Rectal smooth muscle tissue (tissue), 1 donor: ENCODE results near the gene KRTAP2-1.

Source experiments
- H3K27ac ChIP-seq: one replicate; pipeline ENCODE4 v1.7.0; 2013; ENCODE audit warnings: low read depth, low read length, inconsistent platforms
- H3K27me3 ChIP-seq: one replicate; pipeline ENCODE4 v1.7.0; 2013; ENCODE audit warnings: low read length; ENCODE audit not compliant: control insufficient read depth, insufficient read depth
- H3K36me3 ChIP-seq: one replicate; pipeline ENCODE4 v1.7.0; 2013; ENCODE audit warnings: low read length; ENCODE audit not compliant: control insufficient read depth, insufficient read depth
- H3K4me1 ChIP-seq: one replicate; pipeline ENCODE4 v1.7.0; 2013; ENCODE audit warnings: low read length; ENCODE audit not compliant: control insufficient read depth, insufficient read depth
- H3K4me3 ChIP-seq: one replicate; pipeline ENCODE4 v1.7.0; 2013; ENCODE audit warnings: low read length
- H3K9ac ChIP-seq: one replicate; pipeline ENCODE4 v1.7.0; 2013; ENCODE audit warnings: low read length

The KRTAP2-1 gene

GRCh38 chr17:41019415-41019814, 27.7 kb downstream of the KRTAP2-1 start:
- Histone ChIP-seq H3K27ac (no peak overlapping the region), H3K36me3 (no peaks in the 10 kb centered on the region), H3K4me3 (no peak overlapping the region), H3K4me1 (no peaks in the 10 kb centered on the region), H3K27me3 (no peaks in the 10 kb centered on the region), H3K9ac (no peak overlapping the region)

GRCh38 chr17:41018541-41018940, 28.6 kb downstream of the KRTAP2-1 start:
- no peaks in the 10 kb centered on the region for H3K36me3 ChIP-seq
- H3K27ac ChIP-seq: no peak overlapping the region
- H3K4me1 ChIP-seq: no peaks in the 10 kb centered on the region
- no peak overlapping the region for H3K4me3 ChIP-seq
- no peaks in the 10 kb centered on the region for H3K27me3 ChIP-seq
- no peak overlapping the region for H3K9ac ChIP-seq

DNA sequence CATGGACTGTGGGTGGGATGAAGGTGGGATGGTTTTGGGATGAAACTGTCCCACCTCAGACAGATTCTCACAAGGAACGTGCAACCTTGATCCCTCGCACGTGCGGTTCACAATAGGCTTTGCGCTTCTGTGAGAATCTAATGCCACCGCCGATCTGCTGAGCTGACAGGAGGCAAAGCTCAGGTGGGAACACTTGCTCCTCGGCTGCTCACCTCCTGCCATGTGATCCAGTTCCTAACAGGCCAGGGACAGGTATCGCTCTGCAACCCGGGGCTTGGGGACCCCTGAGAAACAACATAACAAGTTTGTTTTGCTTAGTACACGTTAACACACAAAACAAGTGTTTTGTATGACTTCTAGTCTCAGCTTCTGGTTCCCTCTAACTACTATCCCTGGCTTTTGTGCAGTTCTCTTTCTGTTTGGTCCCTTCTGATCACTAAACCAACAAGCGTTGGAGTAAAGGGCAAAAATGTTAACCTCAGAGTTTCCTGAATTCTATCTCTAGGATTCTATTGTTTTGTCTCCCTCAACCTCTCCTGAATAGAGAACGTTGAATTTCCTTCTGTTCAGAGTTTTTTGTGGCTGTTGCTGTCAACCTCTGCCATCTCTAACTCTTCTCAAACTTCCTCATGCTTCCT, 30.4 kb downstream of the KRTAP2-1 start:
- H3K4me1 ChIP-seq: no peaks in the 10 kb centered on the region
- H3K4me3 ChIP-seq: no peak overlapping the region
- no peak overlapping the region for H3K27ac ChIP-seq
- no peaks in the 10 kb centered on the region for H3K36me3 ChIP-seq
- no peak overlapping the region for H3K9ac ChIP-seq
- H3K27me3 ChIP-seq: no peaks in the 10 kb centered on the region

DNA sequence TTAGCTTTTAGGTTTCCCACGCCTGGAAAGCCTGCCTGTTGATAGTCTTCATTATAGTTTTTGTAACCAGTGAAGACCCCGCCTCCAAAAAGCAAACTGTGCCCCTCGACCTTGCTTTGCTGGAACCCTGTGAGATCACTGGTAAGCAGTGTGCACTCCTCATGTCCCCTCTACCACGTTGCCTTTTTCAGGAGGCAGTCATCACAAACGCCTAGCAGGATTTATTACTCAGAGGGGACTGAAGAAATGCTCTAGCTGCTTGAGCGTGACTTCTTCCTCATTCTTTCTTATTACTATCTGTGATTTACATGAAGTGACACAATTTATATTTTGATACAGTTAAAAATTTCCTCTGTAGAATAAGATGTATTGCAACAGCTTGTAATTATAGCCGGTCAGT, 31.7 kb downstream of the KRTAP2-1 start:
- H3K27me3 ChIP-seq: no peaks in the 10 kb centered on the region
- no peak overlapping the region for H3K27ac ChIP-seq
- H3K4me1 ChIP-seq: no peaks in the 10 kb centered on the region
- H3K36me3 ChIP-seq: no peaks in the 10 kb centered on the region
- H3K9ac ChIP-seq: no peak overlapping the region
- H3K4me3 ChIP-seq: no peak overlapping the region

- no peak overlapping the region for H3K27ac ChIP-seq
- H3K4me1 ChIP-seq: no peaks in the 10 kb centered on the region
- H3K4me3 ChIP-seq: no peak overlapping the region
- no peak overlapping the region for H3K9ac ChIP-seq
- H3K36me3 ChIP-seq: no peaks in the 10 kb centered on the region
- H3K27me3 ChIP-seq: no peaks in the 10 kb centered on the region
Observed at GRCh38 chr17:41013606-41014005, 33.5 kb downstream of the KRTAP2-1 start.

- H3K27me3 ChIP-seq: no peaks in the 10 kb centered on the region
- no peaks in the 10 kb centered on the region for H3K36me3 ChIP-seq
- no peak overlapping the region for H3K4me3 ChIP-seq
- no peak overlapping the region for H3K27ac ChIP-seq
- H3K9ac ChIP-seq: no peak overlapping the region
- H3K4me1 ChIP-seq: no peaks in the 10 kb centered on the region
Observed at GRCh38 chr17:41013181-41013580, 33.9 kb downstream of the KRTAP2-1 start.

GRCh38 chr17:41012326-41013120, 34.6 kb downstream of the KRTAP2-1 start:
- Histone ChIP-seq H3K36me3 (no peaks in the 10 kb centered on the region), H3K4me1 (no peaks in the 10 kb centered on the region), H3K9ac (no peak overlapping the region), H3K27me3 (no peaks in the 10 kb centered on the region), H3K4me3 (no peak overlapping the region), H3K27ac (no peak overlapping the region)

DNA sequence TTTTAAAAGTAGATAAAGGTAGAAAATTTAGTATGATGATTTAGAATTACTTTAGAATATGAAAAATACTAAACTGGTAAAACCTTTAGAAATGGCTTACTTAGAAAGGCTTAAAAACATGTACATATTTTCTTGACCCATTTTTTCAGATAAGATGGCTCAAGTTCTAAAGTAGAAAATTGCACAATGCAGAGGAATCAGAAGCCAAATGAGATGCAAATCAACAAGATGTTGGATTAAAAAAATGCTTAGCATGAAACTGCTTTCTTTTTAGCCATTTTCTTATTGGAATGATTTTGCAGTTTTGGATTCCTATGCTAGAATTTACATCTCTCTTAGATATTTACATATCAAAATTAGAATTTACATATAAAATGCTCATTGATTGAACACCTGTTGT, 36.7 kb downstream of the KRTAP2-1 start:
- Histone ChIP-seq H3K4me3 (no peak overlapping the region), H3K4me1 (no peaks in the 10 kb centered on the region), H3K27ac (no peak overlapping the region), H3K36me3 (no peaks in the 10 kb centered on the region), H3K9ac (no peak overlapping the region), H3K27me3 (no peaks in the 10 kb centered on the region)

- Histone ChIP-seq H3K9ac (no peak overlapping the region), H3K27me3 (no peaks in the 10 kb centered on the region), H3K27ac (no peak overlapping the region), H3K4me1 (no peaks in the 10 kb centered on the region), H3K36me3 (no peaks in the 10 kb centered on the region), H3K4me3 (no peak overlapping the region)
Observed at GRCh38 chr17:41009936-41010335, 37.2 kb downstream of the KRTAP2-1 start.

DNA sequence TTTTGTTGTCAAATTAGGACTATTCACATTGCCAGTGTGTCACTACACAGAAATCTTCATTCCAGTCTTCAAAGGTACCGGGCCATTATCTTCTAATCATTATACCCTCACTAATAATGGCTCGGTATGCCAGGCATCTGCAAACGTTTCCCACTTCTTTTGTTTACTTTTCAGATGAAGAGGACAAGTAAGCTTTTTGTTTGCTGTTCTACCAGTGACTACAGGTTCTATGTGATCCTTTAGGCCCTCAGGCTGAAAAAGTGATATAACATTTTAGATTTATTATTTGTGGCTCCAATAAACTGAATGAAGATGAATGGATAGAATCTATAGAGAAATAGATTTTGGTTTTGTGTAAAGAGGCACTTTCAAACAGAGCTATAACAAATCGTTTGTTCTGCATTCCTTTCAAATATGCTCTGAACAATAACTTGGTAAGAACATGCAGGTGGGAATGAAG, 37.8 kb downstream of the KRTAP2-1 start:
- H3K27ac ChIP-seq: no peak overlapping the region
- H3K27me3 ChIP-seq: no peaks in the 10 kb centered on the region
- H3K4me1 ChIP-seq: no peaks in the 10 kb centered on the region
- no peaks in the 10 kb centered on the region for H3K36me3 ChIP-seq
- H3K9ac ChIP-seq: no peak overlapping the region
- no peak overlapping the region for H3K4me3 ChIP-seq

DNA sequence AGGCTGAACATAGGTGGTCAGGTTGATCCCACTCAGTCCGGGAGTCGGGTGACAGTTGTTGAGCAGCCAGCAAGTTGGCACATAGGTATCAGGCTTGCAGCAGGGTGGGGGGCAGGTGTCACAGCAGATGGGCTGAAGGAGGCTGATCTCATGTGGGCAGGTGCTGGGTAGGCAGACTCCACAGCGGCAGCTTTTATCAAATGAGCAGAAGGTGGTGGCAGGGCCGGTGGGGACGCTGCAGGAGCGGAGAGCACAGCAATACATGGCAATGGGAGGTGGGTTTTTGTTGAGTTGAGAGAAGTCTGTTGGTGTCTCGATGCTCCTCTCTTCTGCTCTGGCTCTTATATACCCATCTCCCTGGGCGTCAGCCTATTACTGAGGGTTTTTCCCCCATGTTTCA, 38.3 kb downstream of the KRTAP2-1 start, which contains the start of gene KRTAP3-1:
Gene KRTAP3-1 (minus strand): TSS at position 318 of the 400 bp plus-strand sequence. CDS start 54 bp downstream, at position 264.
- Histone ChIP-seq H3K27ac (no peak within 1 kb of the TSS), H3K9ac (no peak within 1 kb of the TSS), H3K4me3 (no peak within 1 kb of the TSS), H3K4me1 (no peaks in the 10 kb centered on the region), H3K27me3 (no peaks in the 10 kb centered on the region), H3K36me3 (no peaks in the 10 kb centered on the region)

DNA sequence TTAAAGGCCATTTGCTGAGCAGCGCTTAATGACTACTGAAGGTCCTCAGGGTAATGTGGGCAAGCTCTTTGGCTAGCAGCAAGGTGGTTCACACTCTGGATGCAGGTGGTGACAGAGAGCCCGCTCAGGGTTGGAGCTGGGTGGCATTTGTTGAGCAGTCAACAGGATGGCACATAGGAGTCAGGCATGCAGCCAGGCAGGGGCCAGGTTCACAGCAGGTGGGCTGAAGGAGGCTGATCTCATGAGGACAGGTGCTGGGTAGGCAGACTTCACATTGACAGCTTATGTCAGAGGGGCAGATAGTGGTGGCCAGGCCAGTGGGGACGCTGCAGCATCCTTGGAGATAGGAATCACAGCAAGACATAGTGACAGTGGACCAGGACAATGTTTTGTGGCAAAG, 42.7 kb downstream of the KRTAP2-1 start:
- no peaks in the 10 kb centered on the region for H3K36me3 ChIP-seq
- H3K4me1 ChIP-seq: no peaks in the 10 kb centered on the region
- H3K9ac ChIP-seq: no peak overlapping the region
- no peak overlapping the region for H3K4me3 ChIP-seq
- no peak overlapping the region for H3K27ac ChIP-seq
- no peaks in the 10 kb centered on the region for H3K27me3 ChIP-seq

GRCh38 chr17:41003926-41004325, 43.2 kb downstream of the KRTAP2-1 start:
- H3K27me3 ChIP-seq: no peaks in the 10 kb centered on the region

More at GRCh38 chr17:41003926-41004325, 43.2 kb downstream of the KRTAP2-1 start:
- Histone ChIP-seq H3K9ac (no peak overlapping the region), H3K4me1 (no peaks in the 10 kb centered on the region), H3K36me3 (no peaks in the 10 kb centered on the region), H3K27ac (no peak overlapping the region), H3K4me3 (no peak overlapping the region)
